ENCODE data around the gene CNN2. TPM values are rescaled to one million over a fixed set of nuclear protein-coding genes. Genes with fewer than 3 reads are reported as not detected.

The CNN2 gene
- total RNA-seq, 5 donors from 2014 or later (not counting 1 experiment from before 2014, with no cell fraction given): 239 to 385 (median 314) TPM

- POLR2A ChIA-PET: no interaction called here
- CTCF ChIA-PET: no interaction called here
- Mint-ChIP-seq H3K27me3 (peaks cover 0 to 2% of the 10 kb centered on the region in 2 donors), H3K4me3 (peak overlapping the region; percentile 89 to 90 (median 89)), H3K36me3 (no peaks in the 10 kb centered on the region), H3K27ac (peak overlapping the region in 1 of 2 donors; percentile 58), H3K4me1 (peaks cover 34 to 56% (median 49%) of the 10 kb centered on the region in 3 donors), H3K9me3 (no peaks in the 10 kb centered on the region)
- no peak overlapping the region for H3K4me3 ChIP-seq (ENCODE audit: control insufficient read depth in 1 of 2, extremely low read depth in 1 of 2, low read length in 1 of 2)
- 94% methylated on average over 4 of the region's 5 CpGs for WGBS (ENCODE audit: insufficient coverage)
- peaks cover 10 to 82% of the 10 kb centered on the region in 2 experiments for H3K4me1 ChIP-seq (ENCODE audit: control insufficient read depth in 1 of 2, extremely low read depth in 1 of 2, insufficient read depth in 2 of 2, low read length in 2 of 2)
- DNase-seq (no peak), ATAC-seq (replicated peaks in 1 of 4) (no peak)
- no peaks in the 10 kb centered on the region for H3K9me3 ChIP-seq
- peaks cover 6 to 18% of the 10 kb centered on the region in 2 donors for H3K36me3 ChIP-seq (ENCODE audit: control insufficient read depth in 2 of 2, extremely low read depth in 1 of 2, insufficient read depth in 1 of 2, low read length in 1 of 2)
- no peaks in the 10 kb centered on the region for H3K27me3 ChIP-seq (replicated peaks in 1 of 2; ENCODE audit: control insufficient read depth in 2 of 2, extremely low read depth in 1 of 2, insufficient read depth in 2 of 2, low read length in 1 of 2)
- H3K27ac ChIP-seq (ENCODE audit: low read length): no peak overlapping the region
Observed at GRCh38 chr19:1018393-1018792, 8.0 kb upstream of the CNN2 start.

GRCh38 chr19:1018932-1019615, 7.3 kb upstream of the CNN2 start:
- no peaks in the 10 kb centered on the region for H3K27me3 ChIP-seq (replicated peaks in 1 of 2; ENCODE audit: control insufficient read depth in 2 of 2, extremely low read depth in 1 of 2, insufficient read depth in 2 of 2, low read length in 1 of 2)
- peak overlapping the region; percentile 80 to 93 for H3K4me3 ChIP-seq (ENCODE audit: control insufficient read depth in 1 of 2, extremely low read depth in 1 of 2, low read length in 1 of 2)
- H3K9me3 Mint-ChIP-seq: no peaks in the 10 kb centered on the region
- POLR2A ChIA-PET: interaction anchor here in 1 of 2 donors (0.9 kb wide), 1 partner anchor 17 kb away, joined by 3 read pairs; no protein-coding TSS in a partner anchor
- H3K27ac Mint-ChIP-seq: peak overlapping the region; percentile 39 to 58
- H3K27ac ChIP-seq (ENCODE audit: low read length): no peak overlapping the region
- peaks cover 0 to 2% of the 10 kb centered on the region in 2 donors for H3K27me3 Mint-ChIP-seq
- peak overlapping the region; percentile 89 to 90 (median 89) for H3K4me3 Mint-ChIP-seq
- 77% methylated on average over 10 of the region's 17 CpGs for WGBS (ENCODE audit: insufficient coverage)
- peaks cover 0 to 11% of the 10 kb centered on the region in 2 donors for H3K36me3 ChIP-seq (ENCODE audit: control insufficient read depth in 2 of 2, extremely low read depth in 1 of 2, insufficient read depth in 1 of 2, low read length in 1 of 2)
- no peaks in the 10 kb centered on the region for H3K9me3 ChIP-seq
- no peak for ATAC-seq (replicated peaks in 1 of 4)
- H3K4me1 ChIP-seq (ENCODE audit: control insufficient read depth in 1 of 2, extremely low read depth in 1 of 2, insufficient read depth in 2 of 2, low read length in 2 of 2): peaks cover 10 to 80% of the 10 kb centered on the region in 2 experiments
- CTCF ChIA-PET: interaction anchor here (0.6 to 0.7 kb wide), 2 partner anchors 15 to 22 kb away, joined by 3 read pairs; no protein-coding TSS in a partner anchor
- H3K4me1 Mint-ChIP-seq: peaks cover 34 to 56% (median 49%) of the 10 kb centered on the region in 3 donors
- no peaks in the 10 kb centered on the region for H3K36me3 Mint-ChIP-seq
- DNase-seq: no peak

GRCh38 chr19:1019616-1019961, 6.8 kb upstream of the CNN2 start:
- ChIA-PET CTCF (interaction anchor here (0.6 to 0.7 kb wide), 2 partner anchors 15 to 21 kb away, joined by 3 read pairs; no protein-coding TSS in a partner anchor), POLR2A (interaction anchor here in 1 of 2 donors (0.9 kb wide), 1 partner anchor 18 kb away, joined by 3 read pairs; no protein-coding TSS in a partner anchor)
- H3K9me3 ChIP-seq: no peaks in the 10 kb centered on the region
- H3K4me3 ChIP-seq (ENCODE audit: control insufficient read depth in 1 of 2, extremely low read depth in 1 of 2, low read length in 1 of 2): peak overlapping the region; percentile 80 to 93
- peaks cover 0 to 9% of the 10 kb centered on the region in 2 donors for H3K36me3 ChIP-seq (ENCODE audit: control insufficient read depth in 2 of 2, extremely low read depth in 1 of 2, insufficient read depth in 1 of 2, low read length in 1 of 2)
- DNase-seq: no peak
- Mint-ChIP-seq H3K27me3 (peaks cover 0 to 2% of the 10 kb centered on the region in 2 donors), H3K4me1 (peaks cover 34 to 54% (median 47%) of the 10 kb centered on the region in 3 donors), H3K9me3 (no peaks in the 10 kb centered on the region), H3K36me3 (no peaks in the 10 kb centered on the region), H3K4me3 (peak overlapping the region; percentile 89 to 90 (median 89)), H3K27ac (peak overlapping the region in 1 of 2 donors; percentile 89)
- WGBS (ENCODE audit: insufficient coverage): 76% methylated on average over 17 of the region's 18 CpGs
- peaks cover 10 to 75% of the 10 kb centered on the region in 2 experiments for H3K4me1 ChIP-seq (ENCODE audit: control insufficient read depth in 1 of 2, extremely low read depth in 1 of 2, insufficient read depth in 2 of 2, low read length in 2 of 2)
- H3K27ac ChIP-seq (ENCODE audit: low read length): no peak overlapping the region
- ATAC-seq (replicated peaks in 1 of 4): no peak
- no peaks in the 10 kb centered on the region for H3K27me3 ChIP-seq (replicated peaks in 1 of 2; ENCODE audit: control insufficient read depth in 2 of 2, extremely low read depth in 1 of 2, insufficient read depth in 2 of 2, low read length in 1 of 2)

- H3K4me1 ChIP-seq (ENCODE audit: control insufficient read depth in 1 of 2, extremely low read depth in 1 of 2, insufficient read depth in 2 of 2, low read length in 2 of 2): peaks cover 10 to 71% of the 10 kb centered on the region in 2 experiments
- H3K36me3 ChIP-seq (ENCODE audit: control insufficient read depth in 2 of 2, extremely low read depth in 1 of 2, insufficient read depth in 1 of 2, low read length in 1 of 2): peaks cover 0 to 9% of the 10 kb centered on the region in 2 donors
- Mint-ChIP-seq H3K9me3 (no peaks in the 10 kb centered on the region), H3K4me1 (peaks cover 34 to 55% (median 47%) of the 10 kb centered on the region in 3 donors), H3K36me3 (no peaks in the 10 kb centered on the region), H3K27me3 (peaks cover 0 to 2% of the 10 kb centered on the region in 2 donors), H3K4me3 (peak overlapping the region; percentile 89 to 90 (median 89)), H3K27ac (peak overlapping the region; percentile 85 to 89)
- peak in 14 of 35 experiments; percentile 23 to 53 (median 42) for DNase-seq
- ATAC-seq (replicated peaks in 1 of 4): no peak
- ChIA-PET CTCF (interaction anchor here in 1 of 2 donors (0.7 kb wide), 1 partner anchor 21 kb away, joined by 3 read pairs; no protein-coding TSS in a partner anchor), POLR2A (interaction anchor here (0.5 to 0.9 kb wide), 2 partner anchors 8 to 19 kb away, joined by 3 to 4 read pairs; no protein-coding TSS in a partner anchor)
- H3K9me3 ChIP-seq: no peaks in the 10 kb centered on the region
- H3K27me3 ChIP-seq (replicated peaks in 1 of 2; ENCODE audit: control insufficient read depth in 2 of 2, extremely low read depth in 1 of 2, insufficient read depth in 2 of 2, low read length in 1 of 2): no peaks in the 10 kb centered on the region
- H3K27ac ChIP-seq (ENCODE audit: low read length): peak overlapping the region; percentile 35
- 2% methylated on average over 60 of the region's 60 CpGs for WGBS (ENCODE audit: insufficient coverage)
- peak overlapping the region; percentile 80 to 93 for H3K4me3 ChIP-seq (ENCODE audit: control insufficient read depth in 1 of 2, extremely low read depth in 1 of 2, low read length in 1 of 2)
Observed at GRCh38 chr19:1019980-1020867, 6.2 kb upstream of the CNN2 start.

- Mint-ChIP-seq H3K4me3 (peak within 1 kb of the TSS; percentile 89 to 90 (median 89)), H3K9me3 (no peaks in the 10 kb centered on the region), H3K36me3 (no peaks in the 10 kb centered on the region), H3K4me1 (peaks cover 34 to 51% (median 43%) of the 10 kb centered on the region in 3 donors), H3K27ac (peak within 1 kb of the TSS; percentile 97 to 99), H3K27me3 (peaks cover 0 to 2% of the 10 kb centered on the region in 2 donors)
- Histone ChIP-seq H3K27me3 (replicated peaks in 1 of 2; ENCODE audit: control insufficient read depth in 2 of 2, extremely low read depth in 1 of 2, insufficient read depth in 2 of 2, low read length in 1 of 2) (no peaks in the 10 kb centered on the region), H3K4me3 (ENCODE audit: control insufficient read depth in 1 of 2, extremely low read depth in 1 of 2, low read length in 1 of 2) (peak within 1 kb of the TSS; percentile 80 to 93), H3K9me3 (no peaks in the 10 kb centered on the region), H3K27ac (ENCODE audit: low read length) (peak within 1 kb of the TSS; percentile 99), H3K4me1 (ENCODE audit: control insufficient read depth in 1 of 2, extremely low read depth in 1 of 2, insufficient read depth in 2 of 2, low read length in 2 of 2) (peaks cover 10 to 71% of the 10 kb centered on the region in 2 experiments), H3K36me3 (ENCODE audit: control insufficient read depth in 2 of 2, extremely low read depth in 1 of 2, insufficient read depth in 1 of 2, low read length in 1 of 2) (peaks cover 0 to 6% of the 10 kb centered on the region in 2 donors)
- WGBS (ENCODE audit: insufficient coverage): under 1% methylated on average over 55 of the region's 68 CpGs
- ChIA-PET CTCF (interaction anchor here in 1 of 2 donors (0.6 kb wide), 1 partner anchor 122 kb away, joined by 3 read pairs; no protein-coding TSS in a partner anchor), POLR2A (interaction anchor here (0.5 to 1.0 kb wide), 4 partner anchors 8 to 248 kb away, joined by 3 to 24 read pairs (median 4); partner anchors contain the start of genes CIRBP (in 1 of the 2) and PTBP1 (in 1 of the 2))
- peak; percentile 94 to 98 (median 97) for DNase-seq
- ATAC-seq (replicated peaks in 1 of 4): peak; percentile 81 to 94 (median 92)
Observed at GRCh38 chr19:1020868-1021425, 5.5 kb upstream of the CNN2 start, which contains the start of gene TMEM259. Gene TMEM259 (minus strand): TSS chr19:1021123. CDS start chr19:1020996, 127 bp downstream.

All from T-cell (primary cell).